Small intestine (tissue), 7 donors: ENCODE measurements around the gene OPCML. TPM values are rescaled to one million over a fixed set of nuclear protein-coding genes. Genes with fewer than 3 reads are reported as not detected.

Experiments used
- DNase-seq, 2 donors: peaks; one replicate each; pipeline versions ENCODE4 v3.0.0 to v3.0.0-alpha.2; 2013
- FAIRE-seq: peaks from 2 replicates; lab custom pipeline; 2012; peaks lifted over from hg19 to GRCh38; lab: Jason Lieb, UNC
- H3K27ac ChIP-seq, 3 donors: one replicate each; pipeline ENCODE4 v1.5.1; 2013; ENCODE audit warnings: low read length in 2 of 3, mild to moderate bottlenecking in 2 of 3, control low read depth in 1 of 3, inconsistent platforms in 1 of 3, low read depth in 1 of 3, moderate library complexity in 1 of 3
- H3K27me3 ChIP-seq, 3 donors: one replicate each; pipeline ENCODE4 v1.6.1; 2013; ENCODE audit warnings: low read length in 3 of 3, inconsistent platforms in 1 of 3; ENCODE audit not compliant: control insufficient read depth in 3 of 3, insufficient read depth in 3 of 3
- H3K36me3 ChIP-seq, 3 donors: one replicate each; pipeline ENCODE4 v1.6.1; 2013; ENCODE audit warnings: low read length in 3 of 3, inconsistent platforms in 1 of 3, low read depth in 1 of 3, mild to moderate bottlenecking in 1 of 3, moderate library complexity in 1 of 3; ENCODE audit not compliant: control insufficient read depth in 3 of 3, insufficient read depth in 2 of 3
- H3K4me1 ChIP-seq, 3 donors: one replicate each; pipeline ENCODE4 v1.6.1; 2013; ENCODE audit warnings: low read length in 2 of 3, inconsistent platforms in 1 of 3, low read depth in 1 of 3, mild to moderate bottlenecking in 1 of 3, moderate library complexity in 1 of 3; ENCODE audit not compliant: control insufficient read depth in 3 of 3, insufficient read depth in 2 of 3
- H3K4me3 ChIP-seq, 3 donors: one replicate each; pipeline ENCODE4 v1.5.1; 2013; ENCODE audit warnings: low read length in 3 of 3, control low read depth in 1 of 3, inconsistent platforms in 1 of 3, low read depth in 1 of 3, mild to moderate bottlenecking in 1 of 3, moderate library complexity in 1 of 3
- H3K9me3 ChIP-seq, 2 donors: one replicate each; pipeline ENCODE4 v1.6.1; 2013; ENCODE audit warnings: low read depth in 1 of 2, low read length in 1 of 2; ENCODE audit not compliant: control insufficient read depth in 2 of 2, insufficient read depth in 1 of 2
- WGBS, 3 donors: extraction: QIAGEN DNeasy Blood & Tissue Kit; methylation state at CpG; one replicate each; pipeline ENCODE4 v1.1.7; 2013; 5-methylcytosine and 5-hydroxymethylcytosine counted together
- polyA plus RNA-seq, 4 donors: library from polyadenylated mRNA; stranded (reverse) in 3 of 4; unstranded in 1 of 4; fragments of 200-250 nt in 3 of 4; fragments of 120-200 nt in 1 of 4; gene quantifications; one replicate each; pipeline versions ENCODE4 v1.2.1 to v1.2.3, GENCODE V29; 2013
- donor health status: healthy with polysubstance abuse.
- donor health status: control.
- donor health status: control.
- donor health status: Bipolar disorder and iron deficiency.
- donor health status: healthy.

OPCML gene
- polyA plus RNA-seq, 4 donors, result 0.16 to 2.0 TPM; not detected in 2

- Histone ChIP-seq H3K9me3 (no peaks in the 10 kb centered on the region), H3K27me3 (no peaks in the 10 kb centered on the region), H3K4me1 (no peaks in the 10 kb centered on the region), H3K4me3 (no peak overlapping the region), H3K27ac (no peak overlapping the region), H3K36me3 (no peaks in the 10 kb centered on the region)
- 70 to 80% (median 74%) methylated on average over 4 of the region's 4 CpGs for WGBS, 3 donors
- no peak for DNase-seq
- FAIRE-seq, result no peak
Measured at GRCh38 chr11:132719684-132720083, 812.6 kb downstream of the OPCML start.

- no peak for FAIRE-seq
- WGBS, 3 donors, result 52 to 61% (median 54%) methylated on average over 27 of the region's 27 CpGs
- no peaks in the 10 kb centered on the region for H3K4me1 ChIP-seq
- DNase-seq, result peak; percentile 4 to 63
- H3K27ac ChIP-seq, result no peak overlapping the region
- H3K36me3 ChIP-seq, result no peaks in the 10 kb centered on the region
- no peaks in the 10 kb centered on the region for H3K27me3 ChIP-seq
- H3K9me3 ChIP-seq, result no peaks in the 10 kb centered on the region
- no peak overlapping the region for H3K4me3 ChIP-seq
Measured at GRCh38 chr11:132718711-132719671, 813.3 kb downstream of the OPCML start.

GRCh38 chr11:132717824-132718223 is 814.5 kb downstream of the OPCML start:
- Histone ChIP-seq H3K4me3 (no peak overlapping the region), H3K27ac (no peak overlapping the region), H3K9me3 (no peaks in the 10 kb centered on the region), H3K36me3 (no peaks in the 10 kb centered on the region), H3K27me3 (no peaks in the 10 kb centered on the region), H3K4me1 (no peaks in the 10 kb centered on the region)
- 73 to 77% (median 74%) methylated on average over 8 of the region's 8 CpGs for WGBS, 3 donors
- no peak for FAIRE-seq
- DNase-seq, result no peak

DNA sequence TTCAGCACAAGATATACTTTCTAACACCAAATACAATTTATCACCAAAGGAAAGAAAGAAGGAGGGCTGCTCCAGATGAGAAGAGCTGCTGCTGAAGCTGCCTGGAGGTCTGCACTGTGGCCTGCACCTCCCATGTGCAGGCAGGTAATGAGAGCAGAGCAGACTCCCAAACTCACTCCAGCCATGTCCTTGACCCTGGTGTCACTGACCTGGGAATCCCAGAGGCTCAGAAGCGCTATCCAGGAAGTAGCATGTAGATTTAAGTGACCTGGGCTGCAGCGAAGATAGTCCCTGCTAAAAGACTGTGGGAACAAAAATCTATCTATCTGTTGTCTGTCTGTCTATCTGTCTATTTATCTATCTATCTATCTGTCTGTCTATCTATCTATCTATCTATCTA is 816.3 kb downstream of the OPCML start:
- DNase-seq (no peak), FAIRE-seq (no peak)
- Histone ChIP-seq H3K27ac (no peak overlapping the region), H3K4me1 (no peaks in the 10 kb centered on the region), H3K27me3 (no peaks in the 10 kb centered on the region), H3K9me3 (no peaks in the 10 kb centered on the region), H3K4me3 (no peak overlapping the region), H3K36me3 (no peaks in the 10 kb centered on the region)
- 49 to 66% (median 66%) methylated on average over 2 of the region's 2 CpGs for WGBS, 3 donors

DNA sequence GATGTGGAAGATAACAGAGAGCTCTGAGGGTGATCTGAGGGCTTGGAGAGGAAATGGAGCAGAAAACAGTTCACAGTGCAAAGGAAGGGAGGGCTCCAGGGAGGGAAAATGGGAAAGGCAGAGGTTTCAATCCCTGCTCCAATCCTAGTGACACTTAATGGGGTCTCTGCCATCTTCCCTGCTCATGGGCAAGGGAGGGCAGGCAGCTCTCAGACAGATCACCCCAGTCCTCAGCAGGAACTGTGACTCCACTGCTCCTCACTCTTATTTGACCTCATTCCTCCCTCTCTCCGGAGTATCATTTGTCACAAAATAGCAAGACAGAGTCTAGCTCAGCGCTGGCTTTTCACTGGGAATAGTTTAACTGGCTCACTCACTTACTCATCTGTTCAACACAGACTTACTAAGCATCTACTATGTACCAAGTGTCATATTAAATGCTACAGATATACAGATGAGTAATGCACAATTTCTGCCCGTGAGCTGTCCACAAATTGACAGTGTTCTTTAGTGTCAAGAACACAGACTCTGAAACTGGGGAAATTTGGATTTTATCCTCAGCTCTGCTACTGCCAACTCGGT is 817.4 kb downstream of the OPCML start:
- Histone ChIP-seq H3K27ac (no peak overlapping the region), H3K4me3 (no peak overlapping the region), H3K27me3 (no peaks in the 10 kb centered on the region), H3K4me1 (no peaks in the 10 kb centered on the region), H3K9me3 (no peaks in the 10 kb centered on the region), H3K36me3 (no peaks in the 10 kb centered on the region)
- WGBS, 3 donors, result 69 to 90% (median 80%) methylated on average over 4 of the region's 4 CpGs
- DNase-seq (no peak), FAIRE-seq (no peak)

GRCh38 chr11:132712466-132712865 is 819.8 kb downstream of the OPCML start:
- Histone ChIP-seq H3K9me3 (no peaks in the 10 kb centered on the region), H3K4me3 (no peak overlapping the region), H3K4me1 (no peaks in the 10 kb centered on the region), H3K27me3 (no peaks in the 10 kb centered on the region), H3K27ac (no peak overlapping the region), H3K36me3 (no peaks in the 10 kb centered on the region)
- 77 to 87% (median 86%) methylated on average over 15 of the region's 15 CpGs for WGBS, 3 donors
- FAIRE-seq (no peak), DNase-seq (no peak)

DNA sequence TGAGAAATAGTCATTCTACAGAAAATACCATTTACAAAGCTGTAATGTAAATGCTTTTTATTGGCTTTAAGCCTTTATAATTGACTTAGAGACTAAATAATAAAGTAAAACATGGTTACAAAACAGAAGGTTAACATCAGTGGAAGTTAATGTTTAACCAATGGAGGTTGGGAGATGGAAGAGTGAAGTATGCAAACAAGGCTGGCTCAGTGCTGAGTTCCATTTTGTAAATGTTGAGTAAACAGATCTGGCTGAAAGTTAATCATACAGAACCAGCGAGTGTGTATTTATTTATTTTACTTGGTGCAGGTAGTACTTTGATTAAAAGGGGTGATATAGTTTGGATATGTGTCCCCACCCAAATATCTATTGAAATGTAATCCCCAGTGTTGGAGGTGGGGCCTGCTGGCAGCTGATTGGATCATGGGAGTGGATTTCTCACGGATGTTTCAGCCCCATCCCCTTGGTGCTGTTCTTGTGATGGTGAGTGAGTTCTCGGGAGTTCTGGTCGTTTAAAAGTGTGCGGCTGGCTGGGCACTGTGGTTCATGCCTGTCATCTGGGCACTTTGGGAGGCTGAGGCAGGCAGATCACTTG is 827.4 kb downstream of the OPCML start:
- FAIRE-seq, result no peak
- peak; percentile 11 to 13 for DNase-seq
- 49 to 57% (median 56%) methylated on average over 5 of the region's 5 CpGs for WGBS, 3 donors
- H3K4me1 ChIP-seq, result no peaks in the 10 kb centered on the region
- no peaks in the 10 kb centered on the region for H3K27me3 ChIP-seq
- no peaks in the 10 kb centered on the region for H3K36me3 ChIP-seq
- H3K4me3 ChIP-seq, result no peak overlapping the region
- peaks cover 0 to 9% of the 10 kb centered on the region in 2 donors for H3K9me3 ChIP-seq
- no peak overlapping the region for H3K27ac ChIP-seq

DNA sequence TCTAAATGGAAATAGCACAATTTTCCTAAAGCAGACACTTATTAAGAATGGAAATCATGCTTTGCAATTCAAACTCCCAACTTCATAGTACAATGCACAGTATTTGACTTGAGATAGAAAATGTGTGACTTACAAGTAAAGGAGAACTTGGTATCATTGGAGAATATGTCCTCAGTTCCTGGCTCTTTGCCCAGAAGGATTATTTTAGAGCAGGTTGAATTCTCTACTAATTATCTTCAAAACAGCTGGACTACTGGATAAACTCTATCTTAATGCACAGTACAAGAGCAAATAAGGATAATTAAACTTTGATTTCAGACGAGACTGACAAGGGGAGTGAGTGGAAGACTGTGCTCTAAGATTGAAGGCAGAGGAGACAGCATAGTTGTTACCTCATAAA is 839.4 kb downstream of the OPCML start:
- Histone ChIP-seq H3K4me1 (no peaks in the 10 kb centered on the region), H3K4me3 (no peak overlapping the region), H3K9me3 (no peaks in the 10 kb centered on the region), H3K27me3 (no peaks in the 10 kb centered on the region), H3K27ac (no peak overlapping the region), H3K36me3 (no peaks in the 10 kb centered on the region)
- FAIRE-seq (no peak), DNase-seq (no peak)
- WGBS, 3 donors, result 15 to 40% (median 22%) methylated on average over 1 of the region's 1 CpG
